GM19463 (cell line): ENCODE measurements around the gene SLC1A1.
"Not testable (repeated sequence)": the region's sequence is repeated elsewhere in the genome, so short reads cannot be mapped to it uniquely, and the experiment has no call there.

Source experiments
- ATAC-seq: cut with Tn5 transposase; IDR thresholded peaks from one replicate; pipeline ENCODE4 v1.9.1; 2021; ENCODE audit warnings: mild to moderate bottlenecking, moderate library complexity; ENCODE audit not compliant: unreplicated experiment

SLC1A1 gene

GRCh38 chr9:4504250-4504649, 14.0 kb downstream of the SLC1A1 start:
- ATAC-seq, result no peak

GRCh38 chr9:4506490-4506889, 16.2 kb downstream of the SLC1A1 start:
- peak; percentile 41 for ATAC-seq

GRCh38 chr9:4507306-4508130, 17.2 kb downstream of the SLC1A1 start:
- no peak for ATAC-seq

- no peak for ATAC-seq
These were observed 18.1 kb downstream of the SLC1A1 start for GRCh38 chr9:4508246-4508906.

GRCh38 chr9:4508907-4509589, 18.8 kb downstream of the SLC1A1 start:
- no peak for ATAC-seq

GRCh38 chr9:4509590-4509984, 19.3 kb downstream of the SLC1A1 start:
- ATAC-seq, result no peak

- no peak for ATAC-seq
These were observed 20.5 kb downstream of the SLC1A1 start for GRCh38 chr9:4510546-4511322.

- ATAC-seq, result no peak
These were observed 24.2 kb downstream of the SLC1A1 start for GRCh38 chr9:4514252-4515128.

GRCh38 chr9:4515958-4516375, 25.7 kb downstream of the SLC1A1 start:
- ATAC-seq, result peak; percentile 31

- ATAC-seq, result no peak
These were observed 27.0 kb downstream of the SLC1A1 start for GRCh38 chr9:4517274-4517673.

- ATAC-seq, result peak; percentile 59
These were observed 29.3 kb downstream of the SLC1A1 start for GRCh38 chr9:4519604-4520003.

GRCh38 chr9:4520055-4520454, 29.8 kb downstream of the SLC1A1 start:
- ATAC-seq, result no peak

- no peak for ATAC-seq
These were observed 40.1 kb downstream of the SLC1A1 start for GRCh38 chr9:4530375-4530774.

- not testable (repeated sequence) for ATAC-seq
These were observed 40.6 kb downstream of the SLC1A1 start for GRCh38 chr9:4530831-4531230.

GRCh38 chr9:4531355-4531754, 41.1 kb downstream of the SLC1A1 start:
- ATAC-seq, result not testable (repeated sequence)

- ATAC-seq, result not testable (repeated sequence)
These were observed 43.6 kb downstream of the SLC1A1 start for GRCh38 chr9:4533881-4534280.

GRCh38 chr9:4536196-4536595, 45.9 kb downstream of the SLC1A1 start:
- ATAC-seq, result not testable (repeated sequence)

GRCh38 chr9:4537581-4537980, 47.3 kb downstream of the SLC1A1 start:
- no peak for ATAC-seq

- ATAC-seq, result no peak
These were observed 47.8 kb downstream of the SLC1A1 start for GRCh38 chr9:4538107-4538506.

- ATAC-seq, result no peak
These were observed 48.4 kb downstream of the SLC1A1 start for GRCh38 chr9:4538621-4539020.
